ENCODE data around the gene DTX3. TPM values are rescaled to one million over a fixed set of nuclear protein-coding genes. Genes with fewer than 3 reads are reported as not detected.

DTX3 gene
- total and polyA plus RNA-seq, 2 of the 13 experiments (the other 11 are each of a cell fraction or from before 2014, with no cell fraction given), result 9.0 to 27.2 TPM

GRCh38 chr12:57606821-57607220 lies 2.2 kb downstream of the DTX3 start:
- ATAC-seq (no peak), FAIRE-seq (no peak), DNase-seq (ENCODE audit: low spot score) (no peak)
- Histone ChIP-seq H3K9ac (ENCODE audit: insufficient read depth, low read depth, low read length) (no peak overlapping the region), H2AFZ (ENCODE audit: low read length) (no peak overlapping the region), H3K4me2 (ENCODE audit: low read depth, low read length) (no peak overlapping the region), H3K27ac (ENCODE audit: extremely low read length, insufficient read depth, low read length) (no peak overlapping the region), H4K20me1 (ENCODE audit: insufficient read depth, low read length) (no peaks in the 10 kb centered on the region; the same call in 1 of the 2 replicates), H3K79me2 (ENCODE audit: insufficient read depth, low read length) (no peaks in the 10 kb centered on the region), H3K4me3 (replicated peaks in 1 of 3; ENCODE audit: insufficient read depth in 1 of 3, low read depth in 2 of 3, low read length in 3 of 3) (no peak overlapping the region), H3K27me3 (ENCODE audit: control insufficient read depth in 1 of 2, insufficient read depth in 2 of 2, low read length in 2 of 2) (peaks cover 0 to 22% of the 10 kb centered on the region in 2 experiments; a peak in 2 of 5 replicates), H3K4me1 (ENCODE audit: insufficient read depth, low read length) (peaks cover 38% of the 10 kb centered on the region), H3K9me3 (ENCODE audit: low read length) (no peaks in the 10 kb centered on the region), H3K36me3 (replicated peaks in 1 of 2; ENCODE audit: control insufficient read depth in 1 of 2, insufficient read depth in 2 of 2, low read length in 2 of 2) (peaks cover 2 to 3% of the 10 kb centered on the region in 2 experiments; a peak in 1 of 5 replicates)
- ChIA-PET CTCF (ENCODE audit: low intra/inter-chr PET ratio, low total read pairs) (no interaction called here), POLR2A (interaction anchor here (5.4 kb wide), 1 partner anchor 15 kb away, joined by 26 read pairs; the partner anchor contains the start of gene PIP4K2C)
- WGBS (ENCODE audit: low lambda C conversion rate), result 91% methylated on average over 11 of the region's 11 CpGs
- TF ChIP-seq NBN (conservative IDR thresholded peaks at IDR 0.05) (no peak), CCDC6 (CRISPR knock-in tag; IDR thresholded peaks at IDR 0.05) (no peak)
- in situ Hi-C loops (cut with HindIII; ENCODE audit: extremely low pct_ligation_motif_present, low pct_unique_long_range_greater_than_20kb), result no loop called here
- intact Hi-C loops (cut with micrococcal nuclease; ENCODE audit: unreplicated experiment), result no loop called here
- no TSS peak for BruUV-seq (replicated peaks)

- H3K9me3 ChIP-seq (ENCODE audit: low read length), result no peaks in the 10 kb centered on the region
- H4K20me1 ChIP-seq (ENCODE audit: insufficient read depth, low read length), result no peaks in the 10 kb centered on the region; the same call in 1 of the 2 replicates
- H3K4me3 ChIP-seq (replicated peaks in 1 of 3; ENCODE audit: insufficient read depth in 1 of 3, low read depth in 2 of 3, low read length in 3 of 3), result no peak overlapping the region
- FAIRE-seq, result no peak
- no peaks in the 10 kb centered on the region for H3K79me2 ChIP-seq (ENCODE audit: insufficient read depth, low read length)
- intact Hi-C loops (cut with micrococcal nuclease; ENCODE audit: unreplicated experiment), result no loop called here
- no peak overlapping the region for H3K4me2 ChIP-seq (ENCODE audit: low read depth, low read length)
- ChIA-PET POLR2A (interaction anchor here (0.9 to 5.4 kb wide), 3 partner anchors 16 to 85 kb away, joined by 3 to 26 read pairs (median 4); partner anchors contain the start of gene PIP4K2C), CTCF (ENCODE audit: low intra/inter-chr PET ratio, low total read pairs) (no interaction called here)
- no peaks in the 10 kb centered on the region for H3K36me3 ChIP-seq (replicated peaks in 1 of 2; ENCODE audit: control insufficient read depth in 1 of 2, insufficient read depth in 2 of 2, low read length in 2 of 2)
- DNase-seq (ENCODE audit: low spot score), result no peak
- H3K4me1 ChIP-seq (ENCODE audit: insufficient read depth, low read length), result peaks cover 50% of the 10 kb centered on the region
- no TSS peak for BruUV-seq (replicated peaks)
- no peak for ATAC-seq
- in situ Hi-C loops (cut with HindIII; ENCODE audit: extremely low pct_ligation_motif_present, low pct_unique_long_range_greater_than_20kb), result no loop called here
- no peak overlapping the region for H2AFZ ChIP-seq (ENCODE audit: low read length)
- peaks cover 0 to 22% of the 10 kb centered on the region in 2 experiments; a peak in 2 of 5 replicates for H3K27me3 ChIP-seq (ENCODE audit: control insufficient read depth in 1 of 2, insufficient read depth in 2 of 2, low read length in 2 of 2)
- H3K27ac ChIP-seq (ENCODE audit: extremely low read length, insufficient read depth, low read length), result no peak overlapping the region
- 62% methylated on average over 12 of the region's 12 CpGs for WGBS (ENCODE audit: low lambda C conversion rate)
- H3K9ac ChIP-seq (ENCODE audit: insufficient read depth, low read depth, low read length), result no peak overlapping the region
- TF ChIP-seq NFE2 (CRISPR knock-in tag; IDR thresholded peaks at IDR 0.05), result no peak
- TF ChIP-seq GRHL1 (CRISPR knock-in tag; conservative IDR thresholded peaks at IDR 0.05), result no peak
- no peak for TF ChIP-seq BATF2 (CRISPR knock-in tag; IDR thresholded peaks at IDR 0.05)
- no peak for TF ChIP-seq ZNF83 (CRISPR knock-in tag; IDR thresholded peaks at IDR 0.05; ENCODE audit: borderline replicate concordance)
- no peak for TF ChIP-seq HNRNPL (IDR thresholded peaks at IDR 0.05; ENCODE audit: low read depth, low read length)
- TF ChIP-seq ZNF879 (CRISPR knock-in tag; IDR thresholded peaks at IDR 0.05), result no peak
- TF ChIP-seq IRF2 (CRISPR knock-in tag; IDR thresholded peaks at IDR 0.05), result no peak
- TF ChIP-seq CBX2 (IDR thresholded peaks at IDR 0.05; ENCODE audit: low read depth, low read length), result no peak
- no peak for TF ChIP-seq CBX2 (CRISPR knock-in tag; IDR thresholded peaks at IDR 0.05; ENCODE audit: low read depth)
- TF ChIP-seq ZNF839 (CRISPR knock-in tag; IDR thresholded peaks at IDR 0.05; ENCODE audit: borderline replicate concordance), result no peak
- no peak for TF ChIP-seq GPN1 (CRISPR knock-in tag; IDR thresholded peaks at IDR 0.05; ENCODE audit: borderline replicate concordance)
- TF ChIP-seq ATF3 (CRISPR knock-in tag; IDR thresholded peaks at IDR 0.05), result no peak
- TF ChIP-seq MTA3 (CRISPR knock-in tag; IDR thresholded peaks at IDR 0.05), result no peak
- no peak for TF ChIP-seq NBN (conservative IDR thresholded peaks at IDR 0.05)
- no peak for TF ChIP-seq ZSCAN30 (CRISPR knock-in tag; IDR thresholded peaks at IDR 0.05)
These were observed 3.5 kb downstream of the DTX3 start for GRCh38 chr12:57607958-57608663.

Data from HepG2 (cell line).